Neural cell (in vitro differentiated cells): ENCODE measurements around the gene RIPPLY3. TPM values are rescaled to one million over a fixed set of nuclear protein-coding genes. Genes with fewer than 3 reads are reported as not detected.

Experiments used
- H2AFZ ChIP-seq: fragments of 200-600, 300-800 bp; sonication (generic), shearing (Covaris generic); 2 replicates; pipeline ENCODE4 v1.6.0; 2014; ENCODE audit warnings: low read depth, mild to moderate bottlenecking, antibody characterized with exemption, low read length, moderate library complexity
- H3F3A ChIP-seq: fragments of 200-600 bp; shearing (Covaris generic); 2 replicates; pipeline ENCODE4 v1.6.1; 2016; ENCODE audit warnings: mild to moderate bottlenecking, moderate library complexity, mixed read lengths, antibody characterized with exemption, low read length; ENCODE audit not compliant: insufficient read depth, poor library complexity, severe bottlenecking
- H3K27ac ChIP-seq: fragments of 200-600, 300-800 bp; sonication (generic), shearing (Covaris generic); 2 replicates; pipeline ENCODE4 v1.5.1; 2014; ENCODE audit warnings: mild to moderate bottlenecking, low read length, moderate library complexity
- H3K27me3 ChIP-seq: fragments of 300-800, 200-600 bp; sonication (generic), shearing (Covaris generic); 2 replicates; pipeline ENCODE4 v1.6.0; 2014; ENCODE audit warnings: mild to moderate bottlenecking, low read depth, low read length, moderate library complexity; ENCODE audit not compliant: insufficient read depth
- H3K36me3 ChIP-seq: fragments of 300-800, 200-600 bp; sonication (generic), shearing (Covaris generic); 2 replicates; pipeline ENCODE4 v1.5.1; 2014; ENCODE audit warnings: mild to moderate bottlenecking, antibody characterized with exemption, low read length, moderate library complexity; ENCODE audit not compliant: insufficient read depth
- H3K4me2 ChIP-seq: fragments of 300-800, 200-600 bp; sonication (generic), shearing (Covaris generic); 2 replicates; pipeline ENCODE4 v1.6.0; 2014; ENCODE audit warnings: mild to moderate bottlenecking, low read length
- H3K4me3 ChIP-seq: fragments of 300-800, 200-600 bp; sonication (generic), shearing (Covaris generic); 2 replicates; pipeline ENCODE4 v1.5.1; 2014; ENCODE audit warnings: mild to moderate bottlenecking, low read length, moderate library complexity
- H3K79me2 ChIP-seq: fragments of 200-600 bp; shearing (Covaris generic); replicated peaks from 2 replicates; pipeline ENCODE4 v1.6.0; 2014; ENCODE audit warnings: mild to moderate bottlenecking, low read length, moderate library complexity; ENCODE audit not compliant: insufficient read depth
- H3K9ac ChIP-seq: fragments of 300-800, 200-600 bp; sonication (generic), shearing (Covaris generic); 2 replicates; pipeline ENCODE4 v1.6.1; 2016; ENCODE audit warnings: mild to moderate bottlenecking, low read length, mixed read lengths
- H3K9me2 ChIP-seq: fragments of 200-600 bp; shearing (Covaris generic); 2 replicates; pipeline ENCODE4 v1.6.1; 2016; ENCODE audit warnings: mild to moderate bottlenecking, low read length, mixed read lengths; ENCODE audit not compliant: insufficient read depth
- H3K9me3 ChIP-seq: fragments of 200-600, 300-800 bp; sonication (generic), shearing (Covaris generic); 2 replicates; pipeline ENCODE4 v1.6.1; 2016; ENCODE audit warnings: mild to moderate bottlenecking, mixed run types, low read length, moderate library complexity, mixed read lengths
- H4K20me1 ChIP-seq: fragments of 200-600 bp; shearing (Covaris generic); 2 replicates; pipeline ENCODE4 v1.6.1; 2016; ENCODE audit warnings: mild to moderate bottlenecking, mixed run types; ENCODE audit not compliant: insufficient read depth
- CTCF ChIP-seq: fragments of 450-650 bp; IDR thresholded peaks from 2 replicates; pipeline ENCODE4 v1.5.1; 2014; ENCODE audit warnings: antibody characterized with exemption, mild to moderate bottlenecking, moderate library complexity; ENCODE audit not compliant: poor library complexity, severe bottlenecking
- EP300 ChIP-seq: fragments of 450-650 bp; conservative IDR thresholded peaks from 2 replicates; pipeline ENCODE4 v1.6.1; 2014; ENCODE audit warnings: antibody characterized with exemption, mild to moderate bottlenecking, moderate library complexity; ENCODE audit not compliant: poor library complexity, severe bottlenecking
- EZH2 ChIP-seq: fragments of 200-600, 300-800 bp; shearing (Covaris generic), sonication (generic); IDR thresholded peaks from 2 replicates; pipeline ENCODE4 v1.6.1; 2014; ENCODE audit warnings: antibody characterized with exemption, low read length, borderline replicate concordance, mild to moderate bottlenecking; ENCODE audit not compliant: insufficient read depth, poor library complexity, severe bottlenecking
- MXI1 ChIP-seq: fragments of 450-650 bp; conservative IDR thresholded peaks from 2 replicates; pipeline ENCODE4 v1.6.1; 2014; ENCODE audit warnings: antibody characterized with exemption, mild to moderate bottlenecking; ENCODE audit not compliant: poor library complexity, severe bottlenecking
- POLR2AphosphoS5 ChIP-seq: IDR thresholded peaks from 2 replicates; pipeline ENCODE4 v1.6.1; 2012
- RAD21 ChIP-seq: fragments of 450-650 bp; conservative IDR thresholded peaks from 2 replicates; pipeline ENCODE4 v1.6.1; 2014; ENCODE audit warnings: antibody characterized with exemption, mild to moderate bottlenecking, moderate library complexity
- REST ChIP-seq: IDR thresholded peaks from 2 replicates; pipeline ENCODE4 v1.6.1; 2012; ENCODE audit warnings: borderline replicate concordance
- SMC3 ChIP-seq: fragments of 450-650 bp; conservative IDR thresholded peaks from 2 replicates; pipeline ENCODE4 v1.6.1; 2014; ENCODE audit warnings: antibody characterized with exemption, mild to moderate bottlenecking, moderate library complexity; ENCODE audit not compliant: poor library complexity
- TAF1 ChIP-seq: IDR thresholded peaks from 2 replicates; pipeline ENCODE4 v1.6.1; 2012; ENCODE audit warnings: low read depth
- polyA plus RNA-seq: library from polyadenylated mRNA; depleted of rRNA; stranded (reverse); fragments of >200 nt; gene quantifications from 2 replicates; pipeline ENCODE4 v1.2.3, GENCODE V29; 2014

Gene RIPPLY3
- polyA plus RNA-seq, 1 donor from 2014 or later = 0.24 TPM

- Histone ChIP-seq H4K20me1 (no peaks in the 10 kb centered on the region), H3K4me2 (no peak overlapping the region), H3K9ac (no peak overlapping the region), H3K9me3 (no peaks in the 10 kb centered on the region), H3K36me3 (no peaks in the 10 kb centered on the region), H3K79me2 (no peaks in the 10 kb centered on the region), H3K4me3 (no peak overlapping the region), H3K9me2 (no peaks in the 10 kb centered on the region), H3K27me3 (no peaks in the 10 kb centered on the region), H2AFZ (no peak overlapping the region), H3F3A (no peaks in the 10 kb centered on the region), H3K27ac (no peak overlapping the region)
- TF ChIP-seq REST (no peak), CTCF (no peak), POLR2AphosphoS5 (no peak), TAF1 (no peak), EP300 (no peak)
Observed at GRCh38 chr21:36974851-36975192, 31.7 kb upstream of the RIPPLY3 start.

- H2AFZ ChIP-seq = no peak overlapping the region
- no peak overlapping the region for H3K4me3 ChIP-seq
- H3K79me2 ChIP-seq = no peaks in the 10 kb centered on the region
- H3K9ac ChIP-seq = no peak overlapping the region
- no peaks in the 10 kb centered on the region for H3F3A ChIP-seq
- H3K9me3 ChIP-seq = no peaks in the 10 kb centered on the region
- TF ChIP-seq CTCF (no peak), TAF1 (no peak), SMC3 (no peak), EZH2 (no peak), EP300 (no peak), POLR2AphosphoS5 (no peak), MXI1 (no peak), RAD21 (no peak)
- H3K27ac ChIP-seq = no peak overlapping the region
- H3K4me2 ChIP-seq = no peak overlapping the region
- H4K20me1 ChIP-seq = no peaks in the 10 kb centered on the region
- peaks cover 11% of the 10 kb centered on the region for H3K27me3 ChIP-seq
- no peaks in the 10 kb centered on the region for H3K36me3 ChIP-seq
- H3K9me2 ChIP-seq = no peaks in the 10 kb centered on the region
Observed at GRCh38 chr21:36976228-36976861, 30.2 kb upstream of the RIPPLY3 start.
